Fibroblast of villous mesenchyme (primary cell): ENCODE measurements around the gene UNC93A. TPM values are rescaled to one million over a fixed set of nuclear protein-coding genes. Genes with fewer than 3 reads are reported as not detected.
"Not testable (repeated sequence)": the region's sequence is repeated elsewhere in the genome, so short reads cannot be mapped to it uniquely, and the experiment has no call there.

ENCODE experiments used
- DNase-seq: peaks from one replicate; pipeline ENCODE4 v3.0.0-alpha.2; 2010; ENCODE audit warnings: low read depth
- H3K4me3 ChIP-seq: 2 replicates; pipeline ENCODE4 v1.5.1; 2011; ENCODE audit warnings: low read depth, mild to moderate bottlenecking, low read length
- CTCF ChIP-seq: IDR thresholded peaks from 2 replicates; pipeline ENCODE4 v1.5.1; 2012; ENCODE audit warnings: low read depth, mild to moderate bottlenecking, low read length; ENCODE audit not compliant: insufficient read depth
- total RNA-seq: library from RNA; depleted of rRNA; stranded (reverse); fragments of >200 nt; gene quantifications from 2 replicates; pipeline ENCODE4 v1.2.3, GENCODE V29; 2012

The UNC93A gene
- total RNA-seq, 1 donor, result not detected

DNA sequence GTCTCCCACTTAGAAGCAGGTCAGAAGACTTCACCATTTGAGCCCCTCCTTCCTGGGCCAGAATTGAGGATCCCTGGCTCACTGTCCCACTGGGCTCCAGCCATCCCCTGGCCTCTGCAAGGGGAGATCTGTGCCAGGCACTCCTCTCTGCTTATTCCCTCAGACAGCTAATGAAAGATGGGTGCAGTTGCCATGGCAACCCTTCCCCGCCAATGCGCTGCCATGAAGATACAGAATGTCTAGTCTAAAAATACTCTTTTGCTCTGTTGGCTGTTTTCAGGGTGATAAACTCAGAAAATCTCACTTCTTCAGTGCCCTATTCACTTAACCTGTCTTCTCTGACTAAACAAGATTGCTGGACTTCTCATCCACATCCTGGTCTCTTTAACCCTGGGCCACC, 20.2 kb downstream of the UNC93A start:
- no peak for DNase-seq
- no peak overlapping the region for H3K4me3 ChIP-seq
- no peak for TF ChIP-seq CTCF

GRCh38 chr6:167311691-167312090, 20.6 kb downstream of the UNC93A start:
- not testable (repeated sequence) for DNase-seq, H3K4me3 ChIP-seq

DNA sequence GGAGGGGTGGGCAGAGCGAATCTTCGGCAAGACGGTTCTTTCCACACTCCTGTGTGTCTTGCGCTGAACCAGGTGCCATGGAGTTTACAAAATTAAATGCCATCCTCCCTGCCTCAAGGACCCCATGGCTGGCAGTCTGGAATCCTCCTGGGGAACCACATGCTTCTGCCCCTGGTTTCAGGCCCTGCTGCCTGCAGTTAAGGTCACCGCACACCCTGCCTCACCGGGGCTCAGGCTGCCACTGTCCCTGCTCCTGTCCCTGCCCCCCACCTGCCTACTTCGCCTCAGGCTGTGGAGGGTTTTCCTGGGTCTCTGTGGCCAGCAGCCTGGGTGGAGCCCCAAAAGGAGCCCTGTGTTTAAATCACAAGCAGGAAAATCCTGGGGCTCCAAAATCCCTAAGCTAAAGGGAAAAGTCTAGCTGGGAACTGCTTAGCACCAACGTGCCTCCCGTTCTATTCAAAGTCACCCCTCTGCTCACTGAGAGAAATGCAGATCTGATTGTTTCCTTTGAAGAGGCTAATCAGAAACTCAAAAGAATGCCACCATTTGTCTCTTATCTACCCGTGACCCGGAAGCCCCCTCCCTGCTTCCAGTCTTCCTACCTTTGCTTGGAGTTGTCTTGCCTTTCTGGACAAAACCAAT, 23.2 kb downstream of the UNC93A start:
- H3K4me3 ChIP-seq, result no peak overlapping the region
- TF ChIP-seq CTCF, result no peak
- DNase-seq, result no peak

DNA sequence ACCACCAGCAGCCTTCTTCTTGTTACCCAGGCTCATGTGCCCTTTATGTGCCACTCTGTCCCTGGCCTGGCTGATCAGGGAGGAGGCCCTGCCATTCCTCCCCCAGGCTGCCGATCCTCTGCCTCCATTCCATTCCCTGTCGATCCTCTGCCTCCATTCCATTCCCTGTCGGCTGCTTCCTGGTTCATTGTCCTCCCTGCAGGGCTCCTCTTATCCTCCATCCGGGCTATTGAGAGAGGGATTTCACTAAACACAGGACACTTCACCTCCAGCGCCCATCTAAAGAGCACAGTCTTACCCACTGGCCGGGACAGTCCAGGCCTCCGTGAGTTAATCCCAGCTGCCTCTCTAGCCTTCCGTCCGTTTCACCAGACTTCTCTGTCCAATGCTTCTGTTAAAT, 26.1 kb downstream of the UNC93A start:
- H3K4me3 ChIP-seq, result no peak overlapping the region
- no peak for DNase-seq
- no peak for TF ChIP-seq CTCF

DNA sequence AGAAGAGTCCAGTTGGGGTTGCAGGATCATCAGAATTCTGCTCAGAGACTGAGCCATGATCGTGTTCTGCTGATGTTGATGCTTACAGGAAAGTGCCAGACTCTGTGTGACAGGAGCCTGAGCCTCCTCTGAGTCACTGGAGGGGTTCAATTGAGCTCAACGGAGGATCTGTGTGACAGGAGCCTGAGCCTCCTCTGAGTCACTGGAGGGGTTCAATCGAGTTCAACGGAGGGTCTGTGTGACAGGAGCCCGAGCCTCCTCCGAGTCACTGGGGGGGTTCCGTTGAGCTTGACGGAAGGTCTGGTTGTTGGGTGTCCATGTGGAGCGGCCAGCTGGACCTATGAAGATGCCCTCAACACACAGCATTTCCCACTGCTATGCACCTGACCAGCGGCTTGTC, 27.2 kb downstream of the UNC93A start:
- not testable (repeated sequence) for H3K4me3 ChIP-seq, DNase-seq

- DNase-seq, result not testable (repeated sequence)
Measured at GRCh38 chr6:167318856-167319255, 27.7 kb downstream of the UNC93A start.

DNA sequence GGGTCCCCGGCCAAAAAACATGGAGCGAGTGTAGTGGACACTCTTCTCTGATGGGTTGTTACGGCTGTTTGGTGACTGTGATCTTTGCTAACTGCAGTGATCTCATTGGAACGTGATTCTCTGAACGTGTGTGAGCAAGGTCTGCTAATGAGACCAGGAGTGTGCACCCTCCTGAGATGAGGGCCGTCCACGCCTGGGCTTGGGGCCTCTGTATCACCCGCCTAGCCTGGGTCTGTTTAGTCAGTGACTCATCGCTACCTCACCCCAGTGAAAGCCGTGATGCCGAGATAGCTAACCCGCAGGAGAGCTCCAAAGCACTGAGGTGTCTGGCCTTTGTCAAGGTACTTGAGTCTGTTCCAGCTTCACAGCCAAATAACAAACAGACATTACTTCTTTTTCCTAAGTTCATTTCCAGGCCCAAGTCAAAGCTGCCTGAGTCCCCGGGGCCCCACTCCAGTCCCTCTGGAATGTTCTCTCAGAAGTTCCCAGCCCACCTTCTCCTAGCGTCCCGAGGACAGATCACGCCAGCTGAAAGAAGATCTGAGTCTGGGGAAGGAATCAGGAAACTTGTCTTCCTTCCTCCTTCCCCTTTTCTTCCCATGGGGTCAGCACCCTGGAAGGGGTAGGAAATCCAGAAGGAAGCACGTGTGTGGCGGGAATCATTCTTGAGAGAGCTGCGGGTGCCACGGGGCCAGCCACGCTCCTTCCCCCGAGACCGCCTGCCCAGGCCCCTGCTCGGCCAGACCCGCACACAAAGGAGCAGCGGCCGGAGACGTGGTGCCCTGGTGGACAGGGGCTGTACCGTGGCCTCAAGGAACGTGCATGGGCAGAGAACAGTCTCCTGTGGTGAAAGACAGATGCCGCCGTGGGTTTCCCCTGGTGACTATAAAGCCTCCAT, 29.0 kb downstream of the UNC93A start:
- H3K4me3 ChIP-seq, DNase-seq: not testable (repeated sequence)

More at GRCh38 chr6:167318856-167319255, 27.7 kb downstream of the UNC93A start:
- H3K4me3 ChIP-seq, result not testable (repeated sequence)

- DNase-seq, H3K4me3 ChIP-seq: not testable (repeated sequence)
Measured at GRCh38 chr6:167320754-167321056, 29.6 kb downstream of the UNC93A start.

GRCh38 chr6:167321185-167321584, 30.1 kb downstream of the UNC93A start:
- not testable (repeated sequence) for H3K4me3 ChIP-seq

GRCh38 chr6:167323111-167323510, 32.0 kb downstream of the UNC93A start:
- H3K4me3 ChIP-seq, result no peak overlapping the region
- TF ChIP-seq CTCF, result no peak
- DNase-seq, result no peak

More at GRCh38 chr6:167321185-167321584, 30.1 kb downstream of the UNC93A start:
- not testable (repeated sequence) for DNase-seq
